ENCODE data around the gene IGF2BP1. TPM values are rescaled to one million over a fixed set of nuclear protein-coding genes. Genes with fewer than 3 reads are reported as not detected.
A peak's percentile ranks its signal among the peaks of the same experiment; 100 is the strongest.
"Not testable (repeated sequence)": the region's sequence is repeated elsewhere in the genome, so short reads cannot be mapped to it uniquely, and the experiment has no call there.

Gene IGF2BP1
- total RNA-seq, 2 donors from 2014 or later, result 0.03 TPM; not detected in 1

DNA sequence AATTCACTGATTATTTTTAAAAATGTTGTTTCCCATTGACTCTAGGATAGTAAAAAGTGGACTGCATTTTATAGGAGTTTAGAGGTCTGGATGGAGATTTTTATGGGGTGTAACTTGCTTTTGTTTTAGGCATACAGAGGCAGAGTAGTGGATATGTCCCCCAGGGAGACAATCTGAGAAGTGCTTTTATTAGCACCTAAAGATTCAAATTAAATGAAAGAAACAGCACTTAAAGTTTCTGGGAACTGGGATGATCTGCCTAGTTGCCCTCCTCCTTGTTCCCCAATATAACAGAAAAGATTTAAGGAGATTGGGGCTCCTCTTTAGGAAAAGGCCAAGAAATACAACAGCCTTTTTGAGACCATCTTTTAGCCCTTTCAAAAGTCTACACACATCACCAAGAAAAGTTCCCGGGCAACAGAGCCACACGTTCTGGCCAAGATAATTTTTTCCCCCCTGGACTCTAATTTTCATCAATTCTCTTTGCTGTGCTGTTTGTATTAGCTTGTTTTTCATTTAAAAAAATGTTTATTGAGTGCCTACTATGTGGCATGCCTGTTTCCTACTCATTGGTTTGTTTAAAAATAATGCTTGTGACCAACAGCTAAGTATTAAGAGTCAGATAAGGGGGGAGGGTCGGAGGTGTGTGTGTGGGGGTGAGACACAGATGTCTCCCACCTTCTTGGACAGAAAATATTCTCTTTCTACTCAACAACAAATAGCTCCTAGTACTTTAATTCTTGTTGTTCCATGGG is 2.5 kb upstream of the IGF2BP1 start:
- ATAC-seq (no peak), DNase-seq (no peak)
- intact Hi-C loops (cut with DNase I), result no loop called here

GRCh38 chr17:48995304-48995973 is 1.7 kb upstream of the IGF2BP1 start:
- ATAC-seq (no peak), DNase-seq (no peak)
- intact Hi-C loops (cut with DNase I), result no loop called here

- intact Hi-C loops (cut with DNase I), result no loop called here
- DNase-seq (no peak), ATAC-seq (no peak)
These were observed 1.0 kb upstream of the IGF2BP1 start for GRCh38 chr17:48995974-48996721.

GRCh38 chr17:48996722-48997102 is 473 bp upstream of the IGF2BP1 start:
- ATAC-seq (no peak), DNase-seq (no peak)
- intact Hi-C loops (cut with DNase I), result no loop called here

GRCh38 chr17:48997827-48998586 is 822 bp downstream of the IGF2BP1 start:
- peak; percentile 12 for ATAC-seq
- intact Hi-C loops (cut with DNase I), result no loop called here
- no peak for DNase-seq

DNA sequence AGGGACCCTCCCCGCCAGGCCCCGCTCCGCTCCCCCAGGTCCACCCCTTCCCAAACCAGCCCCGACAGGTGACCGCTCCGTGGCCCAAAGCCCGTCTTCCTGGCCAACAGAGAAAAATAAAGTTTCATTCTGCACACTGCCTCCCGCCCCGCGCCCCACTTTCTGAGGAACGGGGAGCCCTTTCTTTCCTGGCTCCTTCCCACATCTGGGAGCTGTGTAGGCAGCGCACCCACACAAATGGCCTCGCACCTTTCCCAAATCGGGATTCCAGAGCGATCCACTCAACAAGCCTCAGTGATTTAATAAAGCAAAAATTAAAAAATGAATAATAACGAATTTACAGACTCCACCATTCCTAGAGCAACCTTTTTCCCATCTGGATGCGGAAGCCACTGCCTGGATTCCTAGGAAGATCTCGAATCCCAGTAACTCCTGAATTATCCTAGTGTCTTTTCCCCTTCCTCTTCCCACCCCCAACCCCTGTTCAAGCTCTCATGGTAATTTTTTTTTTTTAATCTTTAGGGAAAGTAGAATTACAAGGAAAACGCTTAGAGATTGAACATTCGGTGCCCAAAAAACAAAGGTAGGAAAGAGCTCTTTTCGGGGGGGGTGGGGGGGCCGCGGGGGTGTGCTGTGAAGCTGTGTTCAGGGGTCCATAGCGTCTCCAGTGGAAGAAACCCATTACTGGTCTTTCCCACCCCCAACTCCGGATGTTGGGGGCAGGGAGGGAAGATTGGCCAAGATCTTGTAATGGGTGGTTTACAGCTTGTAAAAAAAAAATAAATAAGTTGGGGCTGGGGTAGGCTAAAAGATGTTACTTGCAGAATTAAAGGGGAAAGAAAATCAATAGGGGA is 1.6 kb downstream of the IGF2BP1 start:
- no peak for ATAC-seq
- no peak for DNase-seq
- intact Hi-C loops (cut with DNase I), result no loop called here

- no peak for DNase-seq
- intact Hi-C loops (cut with DNase I), result no loop called here
- no peak for ATAC-seq
These were observed 3.8 kb downstream of the IGF2BP1 start for GRCh38 chr17:49000943-49001342.

DNA sequence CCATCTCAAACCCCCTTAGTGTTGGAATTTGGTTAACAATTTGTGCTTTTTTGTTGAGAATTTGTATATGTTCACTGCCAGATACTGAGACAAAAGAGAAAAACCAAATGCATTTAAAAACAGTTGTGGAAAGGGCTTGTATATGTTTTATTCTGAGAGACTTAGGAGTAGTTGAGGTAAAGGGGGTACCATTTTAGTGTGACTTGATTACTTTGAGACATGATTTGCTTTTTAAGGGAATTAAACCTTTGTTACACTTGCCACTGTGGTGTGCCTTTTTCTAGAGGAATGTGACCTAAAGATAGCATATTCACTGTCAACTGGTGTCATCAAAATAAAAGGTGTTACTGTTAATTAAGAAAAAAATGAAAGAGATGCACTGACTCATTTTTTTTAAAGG is 4.5 kb downstream of the IGF2BP1 start:
- DNase-seq (no peak), ATAC-seq (no peak)
- intact Hi-C loops (cut with DNase I), result no loop called here

DNA sequence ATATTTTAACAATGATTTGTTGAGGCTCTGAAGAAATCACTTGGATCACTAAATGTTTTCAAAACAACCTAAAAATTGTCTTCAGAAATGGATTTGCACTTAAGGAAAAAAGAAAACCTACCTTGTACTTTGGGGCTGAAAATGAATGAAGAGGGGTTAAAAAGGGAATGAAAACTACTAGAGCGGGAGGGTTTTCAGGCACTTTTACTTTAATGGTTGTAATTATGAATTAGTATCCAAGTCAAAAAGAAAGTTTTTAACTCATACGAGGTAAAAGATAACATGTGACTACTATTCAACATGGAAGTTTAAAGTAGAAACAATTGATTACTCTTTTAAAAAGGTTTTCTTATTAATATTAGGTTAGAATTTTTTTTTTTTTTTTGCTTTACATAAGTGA is 5.1 kb downstream of the IGF2BP1 start:
- ATAC-seq (no peak), DNase-seq (no peak)
- intact Hi-C loops (cut with DNase I), result no loop called here

GRCh38 chr17:49002766-49003165 is 5.6 kb downstream of the IGF2BP1 start:
- intact Hi-C loops (cut with DNase I), result no loop called here
- DNase-seq, result no peak
- ATAC-seq, result no peak

DNA sequence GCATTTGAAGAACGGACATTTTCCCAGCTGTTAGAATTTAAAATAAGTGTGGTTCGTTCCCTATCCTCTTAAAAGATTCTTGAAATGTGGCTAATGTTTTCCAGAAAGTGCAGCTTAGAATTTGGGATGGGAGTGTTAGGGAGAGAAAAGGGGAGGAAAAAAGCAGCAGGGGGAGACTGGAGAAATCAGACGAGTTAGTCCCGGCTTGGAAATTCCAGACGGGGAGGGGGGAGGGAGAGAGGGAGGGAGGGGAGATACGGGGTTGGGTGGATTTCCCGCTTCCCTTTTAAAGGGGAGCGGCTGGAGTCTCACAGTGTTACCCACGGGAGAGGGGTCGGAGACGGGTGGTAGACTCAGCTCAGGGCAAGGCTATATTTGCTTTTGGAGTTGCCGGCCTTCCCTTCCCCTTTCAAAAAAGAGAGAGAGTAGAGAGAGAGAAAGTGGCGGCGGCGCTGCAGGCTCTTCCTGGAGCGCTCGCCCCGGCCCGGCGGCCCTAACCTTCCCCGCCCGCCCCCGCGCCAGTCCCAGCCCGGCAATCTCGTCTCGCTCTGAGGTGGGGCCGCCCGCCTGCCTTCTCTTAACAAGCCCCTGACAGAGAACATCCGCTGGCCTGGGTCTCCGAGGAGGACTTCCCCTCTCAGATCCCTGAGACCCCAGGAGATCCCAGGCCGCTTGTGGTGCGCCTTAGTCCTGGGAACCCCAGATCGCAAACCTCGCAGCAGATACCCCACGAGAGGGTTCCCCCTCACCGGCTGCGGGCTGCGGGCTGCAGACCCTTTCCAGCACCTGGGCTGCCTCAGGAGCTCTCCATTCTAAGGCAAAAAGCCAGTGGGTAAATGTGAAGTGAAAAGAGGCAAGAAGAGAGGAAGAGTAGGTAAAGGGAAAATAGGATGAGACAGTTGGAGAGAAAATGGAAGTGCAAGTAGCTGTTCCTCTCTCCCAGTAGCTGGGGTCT is 6.6 kb downstream of the IGF2BP1 start:
- DNase-seq (no peak), ATAC-seq (no peak)
- intact Hi-C loops (cut with DNase I), result no loop called here

DNA sequence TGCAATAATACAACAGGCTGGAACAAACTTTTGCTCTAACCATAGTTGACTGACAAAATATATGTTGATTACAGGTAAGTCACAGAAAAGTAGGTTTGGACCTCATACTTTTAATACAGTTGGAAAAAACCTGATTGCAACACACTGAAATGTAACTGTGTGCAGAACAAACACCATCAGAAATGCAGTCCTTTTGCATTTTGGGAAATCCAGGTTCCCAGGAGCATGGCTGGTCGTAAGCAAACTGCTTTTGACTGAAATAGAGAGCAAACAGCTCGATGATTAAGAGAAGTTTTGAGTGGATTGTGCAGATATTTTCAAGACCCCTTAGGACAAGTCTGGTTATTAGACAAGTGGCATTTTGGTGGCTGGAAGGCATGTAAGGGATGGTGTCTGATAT is 8.0 kb downstream of the IGF2BP1 start:
- intact Hi-C loops (cut with DNase I), result no loop called here
- DNase-seq, result no peak
- no peak for ATAC-seq

- DNase-seq; ATAC-seq; intact Hi-C loops (cut with DNase I): not testable (repeated sequence)
These were observed 11.7 kb downstream of the IGF2BP1 start for GRCh38 chr17:49008908-49009307.

DNA sequence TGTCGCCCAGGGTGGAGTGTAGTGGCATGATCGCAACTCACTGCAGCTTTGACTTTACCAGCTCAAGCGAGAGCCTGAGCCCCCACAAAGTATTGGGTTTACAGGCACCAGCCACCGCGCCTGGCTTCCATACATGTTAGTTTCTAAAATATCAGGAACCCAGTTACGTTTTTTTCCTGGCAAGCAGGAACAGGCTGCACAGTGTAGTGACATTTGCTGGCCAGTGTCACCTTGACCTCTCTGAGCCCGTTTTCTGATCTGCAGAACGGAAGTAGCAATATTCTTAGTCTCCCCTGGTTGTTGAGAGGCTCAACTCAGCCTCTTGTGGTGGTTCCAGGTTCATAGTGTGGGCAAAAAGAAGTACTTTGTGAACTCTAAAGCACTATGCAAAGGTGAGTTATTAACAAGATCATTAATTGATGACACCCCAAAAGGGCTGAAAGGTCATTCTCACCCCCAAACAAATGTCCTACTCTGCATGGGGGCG is 15.6 kb downstream of the IGF2BP1 start:
- intact Hi-C loops (cut with DNase I), result no loop called here
- no peak for ATAC-seq

DNA sequence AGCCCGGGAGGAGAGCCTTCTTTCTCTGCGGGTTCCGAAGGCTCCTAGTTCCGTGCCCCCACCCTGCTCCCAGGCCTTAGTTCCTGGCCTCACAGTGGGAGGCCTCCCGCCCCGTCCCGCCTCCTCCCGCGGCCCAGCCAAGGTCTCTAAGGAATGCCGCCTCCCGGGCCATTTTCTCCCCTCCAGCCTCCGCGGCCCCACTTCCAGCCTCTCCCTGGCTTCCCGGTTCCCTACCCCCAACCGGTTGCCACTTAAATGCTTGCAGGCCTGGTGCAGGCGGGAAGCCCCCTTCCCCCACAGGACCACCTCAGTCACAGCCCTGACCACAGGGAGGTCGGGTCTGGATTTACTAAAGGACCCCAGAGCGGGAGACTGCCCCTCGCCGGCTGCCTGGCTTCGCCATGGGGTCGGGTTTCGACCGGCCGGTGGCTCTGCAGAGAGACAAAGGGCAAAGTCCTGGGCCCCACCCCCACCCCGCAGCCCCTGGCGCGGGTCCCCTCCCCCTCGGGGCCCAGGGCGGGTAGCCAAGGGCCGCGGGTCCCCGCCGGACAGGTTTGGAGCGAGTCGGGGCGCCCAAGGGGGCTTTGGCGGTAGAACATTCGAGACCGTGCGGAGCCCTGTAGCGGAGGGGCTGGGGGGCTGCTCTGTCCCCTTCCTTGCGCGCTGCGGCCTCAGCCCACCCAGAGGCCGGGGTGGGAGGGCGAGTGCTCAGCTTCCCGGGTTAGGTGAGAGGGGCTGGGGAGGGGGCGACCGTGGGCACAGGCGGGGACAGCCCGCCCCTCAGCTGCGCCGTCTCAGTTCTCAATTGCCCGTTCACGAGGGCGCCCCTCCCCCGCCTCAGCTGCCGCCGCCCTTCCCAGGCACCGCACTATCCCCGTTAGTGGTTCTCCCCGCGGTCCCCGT is 16.4 kb downstream of the IGF2BP1 start:
- peak in 1 of 2 donors; percentile 27 for ATAC-seq

More for the DNA sequence above, 15.6 kb downstream of the IGF2BP1 start:
- no peak for DNase-seq

GRCh38 chr17:49015179-49015923 is 18.2 kb downstream of the IGF2BP1 start:
- ATAC-seq (no peak), DNase-seq (no peak)
- intact Hi-C loops (cut with DNase I), result no loop called here

More for the DNA sequence above, 16.4 kb downstream of the IGF2BP1 start:
- intact Hi-C loops (cut with DNase I), result no loop called here
- DNase-seq, result no peak
